CD14-positive monocyte (primary cell): ENCODE results near the gene DCUN1D4. TPM values are rescaled to one million over a fixed set of nuclear protein-coding genes. Genes with fewer than 3 reads are reported as not detected.

Source experiments
- DNase-seq, 3 donors: peaks; one replicate each; pipeline ENCODE4 v3.0.0-alpha.2; 2011 to 2022
- H2AFZ ChIP-seq: 2 replicates; pipeline ENCODE4 v1.6.0; 2012; ENCODE audit warnings: mild to moderate bottlenecking, low read depth, low read length, inconsistent platforms; ENCODE audit not compliant: insufficient read depth, poor library complexity, severe bottlenecking
- H3K27ac ChIP-seq, 2 donors: 1 replicate in 1 of 2; 2 replicates in 1 of 2; pipeline ENCODE4 v1.5.1; 2012 to 2013; ENCODE audit warnings: low read length in 2 of 2, control low read depth in 1 of 2, inconsistent platforms in 1 of 2, low read depth in 1 of 2, mild to moderate bottlenecking in 1 of 2
- H3K27me3 ChIP-seq, 2 donors: one replicate each; pipeline versions ENCODE4 v1.6.0 to v1.6.1; 2011 to 2013; ENCODE audit warnings: low read length in 2 of 2; ENCODE audit not compliant: control insufficient read depth in 2 of 2, insufficient read depth in 2 of 2
- H3K36me3 ChIP-seq, 2 donors: replicated peaks in 1 of 2; 1 replicate in 1 of 2; 2 replicates in 1 of 2; pipeline versions ENCODE4 v1.5.1 to v1.6.1; 2012 to 2013; ENCODE audit warnings: low read length in 2 of 2, control low read depth in 1 of 2, inconsistent platforms in 1 of 2, mild to moderate bottlenecking in 1 of 2; ENCODE audit not compliant: insufficient read depth in 2 of 2, control insufficient read depth in 1 of 2
- H3K4me1 ChIP-seq, 2 donors: 1 replicate in 1 of 2; 2 replicates in 1 of 2; pipeline versions ENCODE4 v1.5.1 to v1.6.1; 2012 to 2013; ENCODE audit warnings: low read length in 2 of 2, control low read depth in 1 of 2, inconsistent platforms in 1 of 2, mild to moderate bottlenecking in 1 of 2, moderate library complexity in 1 of 2; ENCODE audit not compliant: insufficient read depth in 2 of 2, control insufficient read depth in 1 of 2
- H3K4me2 ChIP-seq: replicated peaks from 2 replicates; pipeline ENCODE3; 2012; ENCODE audit warnings: low read length, moderate library complexity, mild to moderate bottlenecking; ENCODE audit not compliant: poor library complexity, severe bottlenecking; ENCODE audit errors: extremely low read depth
- H3K4me3 ChIP-seq, 3 experiments: fragments of 200-600 bp in 1 of 3; sonication (generic) in 1 of 3; replicated peaks in 1 of 3; 1 replicate in 2 of 3; 2 replicates in 1 of 3; pipeline ENCODE4 v1.5.1; 2011 to 2013; ENCODE audit warnings: low read length in 3 of 3, mild to moderate bottlenecking in 3 of 3, control low read depth in 2 of 3, low read depth in 2 of 3, inconsistent platforms in 1 of 3, moderate library complexity in 1 of 3
- H3K79me2 ChIP-seq: 2 replicates; pipeline ENCODE4 v1.6.0; 2012; ENCODE audit warnings: mild to moderate bottlenecking, control low read depth, inconsistent platforms, low read length, moderate library complexity; ENCODE audit not compliant: insufficient read depth
- H3K9ac ChIP-seq: 2 replicates; pipeline ENCODE4 v1.6.0; 2017; ENCODE audit warnings: low read length, mild to moderate bottlenecking; ENCODE audit not compliant: insufficient read depth, poor library complexity, severe bottlenecking
- H3K9me3 ChIP-seq, 2 donors: replicated peaks in 1 of 2; 1 replicate in 1 of 2; 2 replicates in 1 of 2; pipeline versions ENCODE4 v1.5.1 to v1.6.1; 2012 to 2013; ENCODE audit warnings: low read length in 2 of 2, control low read depth in 1 of 2; ENCODE audit not compliant: control insufficient read depth in 1 of 2, insufficient read depth in 1 of 2
- H4K20me1 ChIP-seq: 2 replicates; pipeline ENCODE4 v1.6.0; 2012; ENCODE audit warnings: mild to moderate bottlenecking, low read length, control low read depth, moderate library complexity; ENCODE audit not compliant: insufficient read depth
- H3K27ac Mint-ChIP-seq, 7 donors: one replicate each; pipeline ENCODE4 v1.8.0; 2020; ENCODE audit warnings: mild to moderate bottlenecking in 7 of 7, mixed read lengths in 7 of 7, moderate library complexity in 6 of 7, inconsistent platforms in 2 of 7
- H3K27me3 Mint-ChIP-seq, 3 donors: one replicate each; pipeline ENCODE4 v1.8.0; 2021 to 2022; ENCODE audit warnings: low read depth in 3 of 3, mild to moderate bottlenecking in 3 of 3, mixed read lengths in 3 of 3, moderate library complexity in 3 of 3, inconsistent platforms in 1 of 3
- H3K36me3 Mint-ChIP-seq, 2 donors: one replicate each; pipeline ENCODE4 v1.8.0; 2020; ENCODE audit warnings: mixed read lengths in 2 of 2, inconsistent platforms in 1 of 2, mild to moderate bottlenecking in 1 of 2
- H3K4me1 Mint-ChIP-seq: one replicate; pipeline ENCODE4 v1.8.0; 2020; ENCODE audit warnings: mild to moderate bottlenecking, mixed read lengths
- H3K4me3 Mint-ChIP-seq, 2 donors: one replicate each; pipeline ENCODE4 v1.8.0; 2020; ENCODE audit warnings: mild to moderate bottlenecking in 2 of 2, mixed read lengths in 2 of 2, moderate library complexity in 1 of 2
- H3K9me3 Mint-ChIP-seq, 7 donors: one replicate each; pipeline ENCODE4 v1.8.0; 2020 to 2022; ENCODE audit warnings: mixed read lengths in 7 of 7, mild to moderate bottlenecking in 6 of 7, moderate library complexity in 6 of 7, inconsistent platforms in 2 of 7
- WGBS: methylation state at CpG from one replicate; pipeline ENCODE4 v1.1.5; 2013; ENCODE audit warnings: missing lambda C conversion rate; ENCODE audit not compliant: insufficient coverage; 5-methylcytosine and 5-hydroxymethylcytosine counted together
- intact Hi-C, 2 donors: fragments of 100-400 bp; cut with micrococcal nuclease; formaldehyde crosslinking; loops; one replicate each; pipeline versions ENCODE4 v1.15.0 to v1.15.1; 2023
- polyA plus RNA-seq, 3 donors: library from polyadenylated mRNA; depleted of rRNA in 1 of 3; unstranded in 2 of 3; stranded (reverse) in 1 of 3; fragments of 300-500 nt in 2 of 3; fragments of >200 nt in 1 of 3; fragmentation: Illumina TruSeq in 2 of 3; gene quantifications; 1 replicate in 2 of 3; 2 replicates in 1 of 3; pipeline ENCODE4 v1.2.3, GENCODE V29; 2012 to 2021
- TF ChIP-seq, protein P1 (sequence below): fragments of 200-600 bp; IDR thresholded peaks from one replicate; pipeline ENCODE4 v1.8.0; 2022; ENCODE audit warnings: antibody characterized with exemption, mild to moderate bottlenecking

DCUN1D4 gene
- polyA plus RNA-seq, 3 donors, result 4.7 to 15.2 (median 6.9) TPM

DNA sequence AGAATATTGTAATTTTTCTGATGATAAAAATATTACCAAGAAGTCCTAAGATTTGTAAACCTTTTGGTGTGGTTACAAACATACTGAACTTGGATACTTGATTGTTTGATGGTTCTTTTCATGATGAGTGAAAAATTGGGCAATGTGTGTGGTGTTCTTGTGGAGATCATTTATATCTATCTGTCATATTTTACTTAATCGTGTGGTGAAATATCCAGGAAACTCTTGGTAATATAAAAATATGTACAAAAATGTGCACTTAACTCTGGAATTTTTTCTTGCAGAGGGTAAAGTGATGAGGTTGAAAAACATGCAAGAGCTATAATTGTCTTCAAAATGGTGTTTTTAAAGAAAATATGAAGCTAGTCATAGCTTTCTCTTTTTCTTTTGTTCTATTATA is 2.8 kb downstream of the DCUN1D4 start:
- no peak overlapping the region for H3K4me2 ChIP-seq
- intact Hi-C loops, result loop anchor here in 1 of 2 donors (10.0 kb wide), 2 partner anchors 59 to 189 kb away; partner anchors contain the start of gene SGCB
- H3K4me3 Mint-ChIP-seq, result no peak overlapping the region

DNA sequence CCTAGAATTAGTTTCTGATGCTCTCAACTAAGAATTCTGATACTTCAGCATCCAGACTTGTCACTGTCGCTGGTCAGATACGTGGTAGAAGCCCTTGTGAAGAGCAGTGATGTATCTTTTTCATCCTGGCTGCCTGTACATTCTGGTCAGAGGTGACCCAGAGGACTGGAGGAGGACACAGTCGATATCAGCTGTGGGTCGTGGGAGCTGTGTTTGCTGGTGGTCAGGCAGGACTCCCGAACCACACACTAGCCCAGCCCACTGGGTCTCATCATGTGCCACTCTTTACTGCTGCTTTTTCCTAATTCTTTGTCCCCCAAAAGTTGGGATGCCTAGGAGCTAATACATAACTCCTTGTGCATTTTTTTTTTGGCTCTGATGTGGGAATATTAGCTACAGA is 6.5 kb downstream of the DCUN1D4 start:
- Histone ChIP-seq H3K9ac (no peak overlapping the region), H3K4me3 (no peak overlapping the region), H4K20me1 (peaks cover 26% of the 10 kb centered on the region), H3K27ac (no peak overlapping the region), H3K9me3 (no peaks in the 10 kb centered on the region), H3K36me3 (no peaks in the 10 kb centered on the region), H3K4me2 (no peak overlapping the region), H2AFZ (no peak overlapping the region), H3K79me2 (peaks cover 67% of the 10 kb centered on the region), H3K4me1 (peaks cover 6 to 12% of the 10 kb centered on the region in 2 donors), H3K27me3 (no peaks in the 10 kb centered on the region)
- intact Hi-C loops, result loop anchor here in 1 of 2 donors (10.0 kb wide), 2 partner anchors 55 to 185 kb away; partner anchors contain the start of gene SGCB
- Mint-ChIP-seq H3K27ac (peak overlapping the region in 1 of 7 donors; percentile 21), H3K9me3 (peaks cover 0 to 3% (median 0%) of the 10 kb centered on the region in 7 donors), H3K4me1 (peaks cover 27% of the 10 kb centered on the region), H3K36me3 (peaks cover 0 to 8% of the 10 kb centered on the region in 2 donors), H3K27me3 (no peaks in the 10 kb centered on the region), H3K4me3 (no peak overlapping the region)
- TF ChIP-seq, protein P1, sequence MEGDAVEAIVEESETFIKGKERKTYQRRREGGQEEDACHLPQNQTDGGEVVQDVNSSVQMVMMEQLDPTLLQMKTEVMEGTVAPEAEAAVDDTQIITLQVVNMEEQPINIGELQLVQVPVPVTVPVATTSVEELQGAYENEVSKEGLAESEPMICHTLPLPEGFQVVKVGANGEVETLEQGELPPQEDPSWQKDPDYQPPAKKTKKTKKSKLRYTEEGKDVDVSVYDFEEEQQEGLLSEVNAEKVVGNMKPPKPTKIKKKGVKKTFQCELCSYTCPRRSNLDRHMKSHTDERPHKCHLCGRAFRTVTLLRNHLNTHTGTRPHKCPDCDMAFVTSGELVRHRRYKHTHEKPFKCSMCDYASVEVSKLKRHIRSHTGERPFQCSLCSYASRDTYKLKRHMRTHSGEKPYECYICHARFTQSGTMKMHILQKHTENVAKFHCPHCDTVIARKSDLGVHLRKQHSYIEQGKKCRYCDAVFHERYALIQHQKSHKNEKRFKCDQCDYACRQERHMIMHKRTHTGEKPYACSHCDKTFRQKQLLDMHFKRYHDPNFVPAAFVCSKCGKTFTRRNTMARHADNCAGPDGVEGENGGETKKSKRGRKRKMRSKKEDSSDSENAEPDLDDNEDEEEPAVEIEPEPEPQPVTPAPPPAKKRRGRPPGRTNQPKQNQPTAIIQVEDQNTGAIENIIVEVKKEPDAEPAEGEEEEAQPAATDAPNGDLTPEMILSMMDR, result no peak
- no peak for DNase-seq
- WGBS, result 100% methylated on average over 1 of the region's 5 CpGs

More for the DNA sequence above, 2.8 kb downstream of the DCUN1D4 start:
- Mint-ChIP-seq H3K9me3 (peaks cover 0 to 3% (median 0%) of the 10 kb centered on the region in 7 donors), H3K4me1 (peaks cover 22% of the 10 kb centered on the region), H3K36me3 (peaks cover 0 to 7% of the 10 kb centered on the region in 2 donors), H3K27ac (no peak overlapping the region), H3K27me3 (peaks cover 2 to 5% (median 3%) of the 10 kb centered on the region in 3 donors)
- H2AFZ ChIP-seq, result no peak overlapping the region
- WGBS, result no CpG with 5 or more reads among the region's 1 CpG
- no peak overlapping the region for H3K4me3 ChIP-seq
- no peak overlapping the region for H3K9ac ChIP-seq
- peaks cover 12% of the 10 kb centered on the region for H4K20me1 ChIP-seq
- DNase-seq, result no peak
- H3K27me3 ChIP-seq, result peaks cover 0 to 9% of the 10 kb centered on the region in 2 donors
- no peaks in the 10 kb centered on the region for H3K9me3 ChIP-seq
- no peak overlapping the region for H3K27ac ChIP-seq
- H3K36me3 ChIP-seq, result no peaks in the 10 kb centered on the region
- H3K79me2 ChIP-seq, result peaks cover 61% of the 10 kb centered on the region
- TF ChIP-seq, protein P1, result no peak
- H3K4me1 ChIP-seq, result peaks cover 13 to 24% of the 10 kb centered on the region in 2 donors
